HG03108 (cell line): Measurements from ENCODE around the gene LAMA3.

ENCODE experiments used
- ATAC-seq: cut with Tn5 transposase; IDR thresholded peaks from one replicate; pipeline ENCODE4 v1.9.1; 2021; ENCODE audit warnings: moderate library complexity; ENCODE audit not compliant: unreplicated experiment

The LAMA3 gene

DNA sequence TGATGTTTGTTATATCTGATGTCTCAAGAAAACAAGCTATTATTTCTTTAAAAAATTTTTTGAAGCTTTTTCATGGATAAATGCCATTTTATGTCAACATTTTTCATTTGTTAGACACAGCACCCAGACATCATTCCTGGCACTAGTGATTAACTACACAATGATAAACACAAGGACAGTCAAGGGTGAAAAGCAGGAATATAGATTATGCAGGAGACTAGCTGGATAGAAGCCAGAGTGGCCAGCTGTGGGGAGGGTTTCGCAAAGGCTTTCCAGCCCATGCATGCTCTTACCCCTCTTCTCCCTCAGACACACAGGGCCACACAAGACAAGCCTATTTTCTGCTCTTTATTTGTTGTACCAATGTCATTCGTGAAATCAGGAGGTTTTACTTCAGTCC, 198.2 kb downstream of the LAMA3 start:
- ATAC-seq: no peak

DNA sequence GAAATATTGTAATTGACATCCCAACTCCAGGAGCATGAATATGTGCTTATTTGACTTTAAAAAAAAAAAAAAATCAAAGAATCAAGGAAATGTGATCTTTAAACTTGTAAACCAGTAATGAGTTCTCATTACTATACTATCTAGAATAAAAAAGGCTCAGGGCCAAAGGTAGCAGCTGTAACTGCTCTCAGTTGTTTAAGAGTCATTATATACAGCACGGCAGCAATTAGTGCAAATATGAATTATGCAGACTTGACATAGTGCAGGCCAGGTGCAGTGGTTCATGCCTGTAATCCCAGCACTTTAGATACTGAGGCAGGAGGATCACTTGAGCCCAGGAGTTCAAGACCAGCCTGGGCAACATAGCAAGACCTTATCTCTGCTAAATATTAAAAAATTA, 199.6 kb downstream of the LAMA3 start:
- no peak for ATAC-seq

DNA sequence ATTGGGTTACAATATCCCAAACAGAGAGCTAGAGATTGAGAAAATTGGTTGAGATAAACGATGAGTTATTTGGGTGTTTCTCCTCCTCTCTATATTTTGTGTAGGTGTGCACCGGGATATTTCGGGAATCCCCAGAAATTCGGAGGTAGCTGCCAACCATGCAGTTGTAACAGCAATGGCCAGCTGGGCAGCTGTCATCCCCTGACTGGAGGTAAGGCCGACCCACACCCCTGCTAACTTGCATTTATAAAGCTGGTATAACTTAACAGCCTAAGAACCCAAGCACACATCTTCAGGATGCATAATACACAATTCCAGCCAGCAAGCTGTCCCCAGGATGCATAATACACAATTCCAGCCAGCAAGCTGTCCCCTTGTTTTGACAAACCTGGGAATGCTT, 200.7 kb downstream of the LAMA3 start:
- no peak for ATAC-seq

DNA sequence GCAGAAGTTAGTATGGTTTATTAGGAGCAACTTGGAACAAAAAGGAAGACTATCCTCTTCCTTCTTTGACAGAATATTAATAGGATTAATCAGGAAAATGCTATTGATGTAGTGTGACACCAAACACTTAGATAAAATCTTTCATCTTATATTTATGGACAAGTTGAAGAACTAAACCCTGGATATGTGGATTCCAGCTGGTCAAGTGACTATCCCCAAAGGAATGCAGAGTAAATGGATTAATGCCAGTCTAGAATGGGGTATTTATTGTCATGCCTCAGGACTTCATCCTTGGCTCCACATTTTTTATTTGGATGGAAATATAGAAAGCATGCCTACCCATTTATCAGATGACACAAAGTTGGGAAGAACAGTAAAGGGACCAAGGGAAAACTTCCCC, 201.3 kb downstream of the LAMA3 start:
- ATAC-seq: no peak

DNA sequence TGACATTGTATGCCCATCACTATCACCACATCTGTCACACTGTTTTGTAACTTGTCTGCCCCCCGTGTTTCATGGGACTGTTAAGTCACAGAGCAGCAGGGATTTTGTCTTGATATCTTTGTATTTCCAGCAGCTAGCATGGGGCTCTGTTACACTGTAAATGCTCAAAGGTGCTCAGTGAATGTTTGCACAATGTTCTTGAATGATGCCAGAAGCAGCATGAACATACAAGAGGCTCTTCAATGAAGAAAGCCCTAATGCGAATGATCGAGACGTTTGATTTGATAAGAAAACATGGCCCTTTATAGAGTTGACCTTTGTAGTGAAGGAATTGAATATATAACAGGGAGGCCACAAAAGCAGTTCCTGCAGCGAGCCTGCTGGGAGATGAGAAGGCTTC, 204.4 kb downstream of the LAMA3 start:
- no peak for ATAC-seq

DNA sequence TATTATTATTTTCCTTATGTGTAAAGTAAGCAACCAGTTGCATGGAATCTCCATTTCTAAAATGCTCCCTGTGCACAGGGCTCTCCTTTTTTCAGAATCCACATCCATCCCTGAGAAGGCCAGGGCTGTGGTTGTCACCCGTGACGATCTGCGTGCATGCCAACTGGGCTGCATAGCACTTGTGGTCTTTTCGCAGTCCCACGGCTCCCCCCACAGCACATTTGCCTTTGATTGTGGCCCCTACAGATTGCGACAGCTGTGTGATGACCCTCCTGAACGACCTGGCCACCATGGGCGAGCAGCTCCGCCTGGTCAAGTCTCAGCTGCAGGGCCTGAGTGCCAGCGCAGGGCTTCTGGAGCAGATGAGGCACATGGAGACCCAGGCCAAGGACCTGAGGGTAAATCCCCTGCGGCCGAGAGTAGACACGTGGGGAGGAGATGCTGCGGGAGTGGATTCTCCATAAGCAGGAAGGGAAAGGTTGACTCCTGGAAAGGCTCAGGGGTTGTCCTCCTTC, 205.5 kb downstream of the LAMA3 start:
- no peak for ATAC-seq

DNA sequence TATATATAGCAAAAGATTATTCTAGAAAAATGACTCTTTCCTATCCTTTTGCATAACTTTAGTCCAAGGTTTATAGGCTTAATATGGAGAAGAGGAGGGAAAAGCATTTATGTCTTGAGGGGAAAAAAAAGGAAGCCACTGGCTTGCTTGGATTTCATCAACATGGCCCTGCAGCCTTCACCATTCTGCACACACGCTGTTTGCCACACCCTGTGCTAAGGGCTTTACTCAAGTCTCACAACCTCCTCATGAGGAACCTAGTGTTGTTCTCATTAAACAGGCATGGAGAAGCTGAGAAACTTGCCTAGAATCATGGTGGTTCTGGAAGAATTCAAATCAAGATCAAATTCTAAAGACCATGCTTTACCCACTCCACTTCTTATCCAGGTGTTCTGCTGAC, 208.0 kb downstream of the LAMA3 start:
- no peak for ATAC-seq

DNA sequence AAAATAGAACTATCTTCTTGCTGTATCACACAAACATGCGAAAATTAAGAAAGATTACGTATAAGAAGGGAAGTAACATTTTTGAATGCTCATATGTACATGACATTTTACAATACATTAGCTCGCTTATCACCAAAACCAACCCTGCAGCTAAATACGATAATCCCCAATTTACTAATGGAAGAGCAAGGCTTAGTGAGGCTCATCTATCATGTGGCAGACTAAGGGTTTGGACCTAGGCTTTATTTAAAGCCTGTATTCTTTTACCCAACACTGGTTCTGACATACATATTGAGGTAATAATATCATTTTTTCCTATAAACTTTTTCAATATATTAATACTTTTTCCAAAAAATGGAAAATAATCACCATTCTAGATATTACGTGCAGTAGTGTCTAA, 208.5 kb downstream of the LAMA3 start:
- no peak for ATAC-seq

DNA sequence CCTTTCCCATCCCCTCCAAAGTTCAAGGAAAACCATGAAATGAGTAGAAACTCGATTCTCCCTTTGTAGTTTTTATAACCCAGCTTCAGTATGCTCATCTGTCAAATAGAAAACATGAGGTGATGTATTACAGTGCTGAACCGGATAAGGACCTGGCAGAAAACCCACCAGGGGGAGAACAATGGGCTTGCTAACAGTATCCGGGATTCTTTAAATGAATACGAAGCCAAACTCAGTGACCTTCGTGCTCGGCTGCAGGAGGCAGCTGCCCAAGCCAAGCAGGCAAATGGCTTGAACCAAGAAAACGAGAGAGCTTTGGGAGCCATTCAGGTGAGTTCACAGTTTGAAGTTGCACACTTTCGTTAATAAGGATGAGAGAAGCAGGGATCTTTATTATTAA, 211.7 kb downstream of the LAMA3 start:
- ATAC-seq: no peak

DNA sequence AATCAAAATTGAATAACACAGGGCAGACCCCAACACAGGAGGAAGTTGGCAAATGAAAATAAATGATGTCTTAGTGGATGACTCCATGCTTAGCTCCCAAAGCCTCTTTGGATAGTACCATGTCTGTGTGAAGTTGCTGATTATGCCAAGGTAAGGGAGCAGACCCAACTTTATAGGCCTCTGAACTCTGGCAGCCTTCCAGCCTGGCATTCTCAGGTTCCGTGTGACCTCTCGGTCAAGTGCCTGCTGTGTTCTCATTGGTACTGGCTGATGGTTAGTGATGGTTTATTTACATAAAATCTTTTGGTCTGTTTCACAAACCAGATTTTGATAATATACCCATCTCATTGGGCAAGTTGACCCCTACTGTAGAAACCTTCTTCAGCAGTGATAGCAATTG, 213.1 kb downstream of the LAMA3 start:
- no peak for ATAC-seq

DNA sequence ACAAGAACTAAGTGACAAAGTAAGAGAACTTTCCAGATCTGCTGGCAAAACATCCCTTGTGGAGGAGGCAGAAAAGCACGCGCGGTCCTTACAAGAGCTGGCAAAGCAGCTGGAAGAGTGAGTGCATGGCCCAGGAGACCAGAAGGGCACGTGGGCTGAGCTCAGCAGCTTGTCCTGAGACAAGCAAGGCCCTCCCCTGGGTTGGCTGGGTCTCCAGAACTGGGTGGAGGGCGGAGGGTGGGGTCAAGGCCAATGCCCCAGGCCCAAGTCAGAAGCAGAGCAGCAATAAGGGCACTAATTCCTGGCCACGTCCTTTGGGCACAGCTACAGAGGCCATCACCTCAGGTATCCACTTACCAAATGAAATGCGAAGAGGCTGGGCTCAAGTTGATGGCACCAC, 214.7 kb downstream of the LAMA3 start:
- no peak for ATAC-seq

DNA sequence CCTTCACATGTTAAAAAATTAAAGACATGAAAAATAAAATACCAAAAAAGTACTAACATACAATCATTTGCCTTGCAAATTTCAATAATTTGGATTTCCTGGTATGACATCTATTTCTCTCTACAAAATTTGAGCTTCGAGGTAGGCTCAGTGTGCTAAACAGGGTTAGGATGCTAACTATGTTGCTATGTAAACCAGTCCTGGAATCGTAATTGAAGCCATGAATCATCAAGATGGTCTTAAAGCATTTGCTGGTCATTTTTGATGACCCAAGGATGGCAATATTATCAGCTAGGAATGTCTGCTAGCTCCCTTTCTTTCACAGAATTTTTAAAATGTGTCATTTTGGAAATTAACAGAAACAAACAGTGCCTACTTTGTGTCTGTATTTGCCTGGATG, 217.4 kb downstream of the LAMA3 start:
- no peak for ATAC-seq

DNA sequence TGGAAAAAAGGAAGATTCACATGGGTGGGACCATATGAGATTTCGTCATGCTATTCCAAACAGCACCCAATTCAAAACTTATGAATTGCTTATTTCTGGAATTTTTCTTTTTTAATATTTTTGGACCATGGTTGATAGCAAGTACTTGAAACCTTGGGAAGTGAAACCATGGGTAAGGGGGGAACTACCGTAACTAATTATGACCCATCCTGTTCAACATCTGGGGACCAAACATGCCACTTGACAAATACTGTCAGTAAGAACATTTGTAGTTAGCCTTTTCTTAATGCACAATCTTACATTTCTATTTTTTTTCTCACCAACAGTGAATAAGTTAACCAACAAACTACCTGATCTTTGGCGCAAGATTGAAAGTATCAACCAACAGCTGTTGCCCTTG, 219.6 kb downstream of the LAMA3 start:
- ATAC-seq: peak; percentile 67

DNA sequence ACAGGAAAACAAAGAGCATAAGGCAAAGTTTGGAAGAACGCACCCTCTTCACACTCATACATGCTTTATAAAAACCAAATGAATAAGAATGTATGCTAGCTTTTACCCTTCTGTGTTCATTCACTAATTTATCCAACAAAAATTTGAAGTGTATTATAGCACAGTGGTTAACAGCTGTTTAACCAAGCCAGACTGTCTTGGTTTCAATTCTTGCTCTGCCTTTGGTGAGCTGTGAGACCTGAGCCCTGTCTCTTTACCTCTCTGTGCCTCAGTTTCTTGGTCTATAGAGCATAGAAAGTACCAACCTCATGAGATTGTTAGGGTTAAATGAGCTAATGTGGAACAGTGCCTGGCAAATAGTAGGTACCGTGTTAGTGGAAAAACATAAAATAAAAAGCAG, 220.8 kb downstream of the LAMA3 start:
- no peak for ATAC-seq

DNA sequence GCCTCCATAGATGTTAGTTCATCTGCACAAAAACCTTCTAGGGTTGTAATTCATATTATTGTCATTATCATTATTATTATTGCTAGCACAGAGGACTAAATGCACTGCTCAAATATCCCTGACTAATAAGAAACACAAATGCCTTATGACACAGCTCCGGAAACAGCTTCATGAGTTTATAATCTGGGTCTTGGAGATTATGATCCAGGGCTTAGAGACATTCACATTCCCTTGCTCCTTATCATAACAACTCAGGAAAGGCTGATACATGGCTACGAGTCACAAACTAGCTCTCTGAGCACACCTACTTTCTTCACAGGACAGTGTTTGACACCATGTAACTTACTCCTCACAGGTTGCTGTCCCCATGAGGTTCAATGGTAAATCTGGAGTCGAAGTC, 223.1 kb downstream of the LAMA3 start:
- ATAC-seq: no peak

DNA sequence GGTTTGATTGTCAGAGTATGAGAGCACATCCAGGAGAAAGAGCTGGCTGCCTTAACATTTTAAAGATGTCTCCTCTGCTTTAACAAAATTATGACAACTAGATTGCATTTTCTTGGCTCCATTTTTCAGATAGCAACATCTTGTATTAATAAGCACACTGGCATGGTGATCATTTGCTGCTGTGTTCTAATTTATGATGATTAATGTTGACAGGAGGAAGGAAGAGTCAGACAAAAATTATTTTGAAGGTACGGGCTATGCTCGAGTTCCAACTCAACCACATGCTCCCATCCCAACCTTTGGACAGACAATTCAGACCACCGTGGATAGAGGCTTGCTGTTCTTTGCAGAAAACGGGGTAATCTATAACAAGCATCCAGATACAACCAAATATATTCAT, 227.1 kb downstream of the LAMA3 start:
- ATAC-seq: no peak

DNA sequence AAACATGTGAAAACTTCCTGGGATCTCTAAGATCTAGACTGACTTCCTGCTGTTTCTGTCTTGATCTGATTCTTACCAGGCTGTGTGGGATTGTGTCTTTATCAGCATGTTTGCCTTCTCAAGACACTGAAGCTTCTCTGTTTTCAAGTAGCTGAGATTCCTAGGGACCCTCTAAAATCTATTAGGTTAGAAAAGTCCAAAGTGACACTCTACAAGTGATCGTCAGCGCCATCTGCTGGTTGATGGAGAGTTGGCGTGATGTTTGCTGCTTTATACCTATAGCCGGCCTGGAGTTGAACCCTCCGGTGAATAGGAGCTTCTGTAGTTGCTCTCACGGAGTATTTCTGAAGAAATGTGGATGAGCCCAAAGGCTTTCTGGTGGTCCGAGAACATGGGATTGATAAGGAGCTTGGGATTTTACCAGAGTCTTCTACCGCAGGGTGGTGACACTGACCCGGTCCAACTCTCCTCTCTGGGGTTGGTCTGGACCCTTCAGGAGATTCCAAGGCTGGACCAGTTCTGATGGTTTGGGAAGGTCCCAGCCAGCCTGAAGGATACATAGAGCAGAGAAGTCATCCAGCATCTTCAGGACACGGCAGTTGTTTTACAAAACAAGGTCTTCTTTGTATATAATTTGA, 229.3 kb downstream of the LAMA3 start:
- no peak for ATAC-seq

DNA sequence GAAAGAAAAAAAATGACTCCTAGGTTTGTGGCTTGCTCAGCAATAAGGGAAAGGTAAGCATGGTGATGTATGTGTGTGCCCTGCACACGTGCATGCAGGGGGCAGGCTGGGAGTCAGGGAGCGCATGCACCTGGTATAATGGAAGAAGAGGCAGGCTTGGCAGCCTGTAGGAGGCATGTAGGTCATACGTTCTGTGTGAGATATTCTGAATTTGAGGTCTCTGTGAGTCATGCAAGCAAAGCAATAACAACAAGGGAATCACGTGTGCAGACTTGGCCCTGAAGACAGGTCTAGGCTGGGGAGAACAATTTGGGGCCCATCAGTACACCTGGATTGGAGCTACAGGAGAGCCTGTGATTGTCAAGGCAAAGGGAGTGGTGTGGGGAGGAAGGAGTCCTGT, 230.8 kb downstream of the LAMA3 start:
- no peak for ATAC-seq

DNA sequence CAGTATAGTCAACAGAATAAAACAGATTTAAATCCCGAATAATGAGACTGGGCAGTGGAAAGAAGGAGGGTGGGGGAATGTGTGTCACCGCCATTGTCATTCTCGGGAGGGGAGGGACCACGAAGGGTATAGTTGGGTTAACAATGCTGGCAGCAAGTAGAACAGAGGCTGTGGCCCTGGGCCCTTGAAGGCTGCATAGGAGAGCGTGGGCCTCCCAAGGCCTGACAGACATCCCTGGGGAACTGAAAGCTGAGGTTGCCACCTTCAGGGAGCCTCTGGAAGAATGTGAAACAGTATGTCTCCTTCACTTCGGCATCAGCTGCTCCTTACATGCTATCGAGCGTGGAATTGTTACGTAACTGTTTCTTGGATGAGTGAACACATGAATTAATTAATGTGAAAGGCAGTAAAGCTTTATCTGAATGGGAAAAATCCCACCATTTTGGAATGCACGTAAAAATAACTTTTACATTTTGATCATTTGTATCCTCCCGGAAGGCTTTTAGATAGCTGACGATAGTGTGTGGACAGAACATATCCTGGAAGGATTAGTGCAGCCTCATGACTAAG, 232.5 kb downstream of the LAMA3 start:
- no peak for ATAC-seq

DNA sequence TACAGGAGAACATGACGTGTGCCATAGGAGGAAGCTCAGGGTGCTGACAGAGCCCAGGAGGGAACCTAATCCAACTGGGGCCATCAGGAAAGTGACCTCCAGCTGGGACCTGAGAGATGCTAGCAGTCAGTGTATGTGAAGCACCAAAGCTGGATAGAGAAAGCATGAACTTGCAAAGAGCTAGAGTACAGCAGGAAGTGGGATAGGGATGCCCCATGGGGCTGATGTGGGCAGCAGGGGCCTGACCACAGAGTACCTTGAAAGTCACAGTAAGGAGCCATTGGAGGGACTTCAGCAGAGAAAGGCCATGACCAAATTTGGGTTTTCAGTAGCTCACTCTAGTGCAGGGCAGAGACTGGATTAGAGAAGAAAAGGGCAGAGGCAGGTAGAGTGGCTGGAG, 233.7 kb downstream of the LAMA3 start:
- ATAC-seq: peak; percentile 62

DNA sequence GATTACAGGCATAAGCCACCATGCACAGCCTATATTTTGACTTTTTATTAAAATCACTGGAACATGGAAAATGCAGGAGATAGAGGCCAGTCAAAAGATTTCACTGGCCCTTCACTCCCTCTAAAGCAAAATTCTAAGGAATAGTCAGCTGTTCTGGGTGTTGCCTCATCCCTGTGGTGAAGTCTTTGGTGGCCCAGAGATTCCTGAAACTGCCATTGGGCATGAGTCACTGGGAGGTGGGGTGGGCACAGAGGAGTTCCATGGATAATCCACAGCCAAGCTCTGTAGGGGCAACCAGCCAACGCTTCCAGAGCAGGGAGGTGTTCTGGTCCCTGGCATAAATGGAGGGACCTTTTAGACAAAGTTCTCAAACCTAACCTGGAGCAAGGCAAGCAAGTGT, 235.6 kb downstream of the LAMA3 start:
- ATAC-seq: no peak

DNA sequence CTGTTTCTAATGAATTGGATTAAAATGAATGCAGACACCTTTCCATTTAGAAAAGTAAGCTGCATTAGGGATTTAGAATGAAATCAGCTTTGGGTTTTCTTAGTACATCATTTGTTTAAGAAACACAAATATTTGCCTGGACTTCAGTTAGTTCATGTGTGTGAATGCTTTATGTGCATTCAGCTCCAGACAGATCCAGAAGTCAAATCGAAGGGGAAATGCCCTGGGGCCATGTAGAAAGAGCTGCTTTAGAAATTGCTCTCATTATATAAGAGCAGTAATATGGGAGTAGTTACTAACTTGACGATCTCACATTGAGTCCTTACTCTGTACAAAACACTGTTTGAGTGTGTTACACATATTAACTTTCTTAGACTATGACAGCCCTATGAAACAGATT, 237.3 kb downstream of the LAMA3 start:
- ATAC-seq: no peak
